HepG2 (cell line): ENCODE measurements around the gene S100P.

ENCODE experiments used
- ERF ChIP-seq: IDR thresholded peaks from 2 replicates; pipeline ENCODE4 v1.6.1; 2018; ENCODE audit warnings: missing biosample characterization, missing genetic modification reagents
- ZNF235 ChIP-seq: sonication (generic); formaldehyde crosslinking; IDR thresholded peaks from 2 replicates; pipeline ENCODE4 v1.8.1; 2023; ENCODE audit warnings: mild to moderate bottlenecking, missing genetic modification reagents, borderline replicate concordance
- ZNF33B ChIP-seq: sonication (generic); formaldehyde crosslinking; IDR thresholded peaks from 2 replicates; pipeline ENCODE4 v1.5.1; 2020; ENCODE audit warnings: mild to moderate bottlenecking, missing genetic modification reagents
- TF ChIP-seq, protein P1 (sequence below): IDR thresholded peaks from 2 replicates; pipeline ENCODE4 v1.6.1; 2012; ENCODE audit warnings: inconsistent platforms
- TF ChIP-seq, protein P2 (sequence below): sonication (generic); formaldehyde crosslinking; IDR thresholded peaks from 2 replicates; pipeline ENCODE4 v1.4.0; 2020; ENCODE audit warnings: missing genetic modification reagents
- TF ChIP-seq, protein P3 (sequence below): sonication (generic); formaldehyde crosslinking; IDR thresholded peaks from 2 replicates; pipeline ENCODE4 v1.5.0; 2020; ENCODE audit warnings: mild to moderate bottlenecking, missing genetic modification reagents, moderate library complexity
- TF ChIP-seq, protein P4 (sequence below): sonication (generic); formaldehyde crosslinking; IDR thresholded peaks from 2 replicates; pipeline ENCODE4 v1.9.0; 2022; ENCODE audit warnings: low read depth, missing genetic modification reagents

DNA sequence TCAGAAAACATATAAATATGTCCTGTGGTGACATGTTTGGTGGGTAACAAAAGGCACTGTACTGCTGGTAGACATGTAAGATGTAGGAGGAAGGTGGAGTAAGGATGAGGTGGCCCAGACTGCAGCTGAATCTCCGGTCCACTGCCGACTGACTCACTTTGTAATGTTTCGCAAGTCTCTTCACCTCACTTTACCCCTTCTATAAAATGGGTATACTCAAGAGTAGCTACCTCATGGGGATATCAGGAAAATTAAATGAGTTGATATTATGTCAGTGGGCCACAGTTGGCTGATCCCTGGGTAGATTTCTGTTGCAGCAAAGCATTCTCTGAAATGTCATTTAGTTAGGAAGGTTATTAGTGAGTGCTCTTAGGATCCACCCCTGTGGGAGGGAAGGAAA is 31.1 kb upstream of the S100P start:
- TF ChIP-seq, protein P1, sequence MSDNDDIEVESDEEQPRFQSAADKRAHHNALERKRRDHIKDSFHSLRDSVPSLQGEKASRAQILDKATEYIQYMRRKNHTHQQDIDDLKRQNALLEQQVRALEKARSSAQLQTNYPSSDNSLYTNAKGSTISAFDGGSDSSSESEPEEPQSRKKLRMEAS: no peak
- TF ChIP-seq, protein P2, sequence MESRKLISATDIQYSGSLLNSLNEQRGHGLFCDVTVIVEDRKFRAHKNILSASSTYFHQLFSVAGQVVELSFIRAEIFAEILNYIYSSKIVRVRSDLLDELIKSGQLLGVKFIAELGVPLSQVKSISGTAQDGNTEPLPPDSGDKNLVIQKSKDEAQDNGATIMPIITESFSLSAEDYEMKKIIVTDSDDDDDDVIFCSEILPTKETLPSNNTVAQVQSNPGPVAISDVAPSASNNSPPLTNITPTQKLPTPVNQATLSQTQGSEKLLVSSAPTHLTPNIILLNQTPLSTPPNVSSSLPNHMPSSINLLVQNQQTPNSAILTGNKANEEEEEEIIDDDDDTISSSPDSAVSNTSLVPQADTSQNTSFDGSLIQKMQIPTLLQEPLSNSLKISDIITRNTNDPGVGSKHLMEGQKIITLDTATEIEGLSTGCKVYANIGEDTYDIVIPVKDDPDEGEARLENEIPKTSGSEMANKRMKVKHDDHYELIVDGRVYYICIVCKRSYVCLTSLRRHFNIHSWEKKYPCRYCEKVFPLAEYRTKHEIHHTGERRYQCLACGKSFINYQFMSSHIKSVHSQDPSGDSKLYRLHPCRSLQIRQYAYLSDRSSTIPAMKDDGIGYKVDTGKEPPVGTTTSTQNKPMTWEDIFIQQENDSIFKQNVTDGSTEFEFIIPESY: no peak
- TF ChIP-seq ZNF235 (CRISPR knock-in tag): no peak
- TF ChIP-seq ZNF33B (CRISPR knock-in tag): no peak
- TF ChIP-seq, protein P3, sequence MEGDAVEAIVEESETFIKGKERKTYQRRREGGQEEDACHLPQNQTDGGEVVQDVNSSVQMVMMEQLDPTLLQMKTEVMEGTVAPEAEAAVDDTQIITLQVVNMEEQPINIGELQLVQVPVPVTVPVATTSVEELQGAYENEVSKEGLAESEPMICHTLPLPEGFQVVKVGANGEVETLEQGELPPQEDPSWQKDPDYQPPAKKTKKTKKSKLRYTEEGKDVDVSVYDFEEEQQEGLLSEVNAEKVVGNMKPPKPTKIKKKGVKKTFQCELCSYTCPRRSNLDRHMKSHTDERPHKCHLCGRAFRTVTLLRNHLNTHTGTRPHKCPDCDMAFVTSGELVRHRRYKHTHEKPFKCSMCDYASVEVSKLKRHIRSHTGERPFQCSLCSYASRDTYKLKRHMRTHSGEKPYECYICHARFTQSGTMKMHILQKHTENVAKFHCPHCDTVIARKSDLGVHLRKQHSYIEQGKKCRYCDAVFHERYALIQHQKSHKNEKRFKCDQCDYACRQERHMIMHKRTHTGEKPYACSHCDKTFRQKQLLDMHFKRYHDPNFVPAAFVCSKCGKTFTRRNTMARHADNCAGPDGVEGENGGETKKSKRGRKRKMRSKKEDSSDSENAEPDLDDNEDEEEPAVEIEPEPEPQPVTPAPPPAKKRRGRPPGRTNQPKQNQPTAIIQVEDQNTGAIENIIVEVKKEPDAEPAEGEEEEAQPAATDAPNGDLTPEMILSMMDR (CRISPR knock-in tag): no peak
- TF ChIP-seq, protein P4, sequence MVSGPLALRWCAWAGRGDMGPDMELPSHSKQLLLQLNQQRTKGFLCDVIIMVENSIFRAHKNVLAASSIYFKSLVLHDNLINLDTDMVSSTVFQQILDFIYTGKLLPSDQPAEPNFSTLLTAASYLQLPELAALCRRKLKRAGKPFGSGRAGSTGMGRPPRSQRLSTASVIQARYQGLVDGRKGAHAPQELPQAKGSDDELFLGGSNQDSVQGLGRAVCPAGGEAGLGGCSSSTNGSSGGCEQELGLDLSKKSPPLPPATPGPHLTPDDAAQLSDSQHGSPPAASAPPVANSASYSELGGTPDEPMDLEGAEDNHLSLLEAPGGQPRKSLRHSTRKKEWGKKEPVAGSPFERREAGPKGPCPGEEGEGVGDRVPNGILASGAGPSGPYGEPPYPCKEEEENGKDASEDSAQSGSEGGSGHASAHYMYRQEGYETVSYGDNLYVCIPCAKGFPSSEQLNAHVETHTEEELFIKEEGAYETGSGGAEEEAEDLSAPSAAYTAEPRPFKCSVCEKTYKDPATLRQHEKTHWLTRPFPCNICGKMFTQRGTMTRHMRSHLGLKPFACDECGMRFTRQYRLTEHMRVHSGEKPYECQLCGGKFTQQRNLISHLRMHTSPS (CRISPR knock-in tag): no peak
- no peak for TF ChIP-seq ERF (CRISPR knock-in tag)
